ENCODE data around the gene CEP112. TPM values are rescaled to one million over a fixed set of nuclear protein-coding genes. Genes with fewer than 3 reads are reported as not detected.
"Not testable (repeated sequence)": the region's sequence is repeated elsewhere in the genome, so short reads cannot be mapped to it uniquely, and the experiment has no call there.

The CEP112 gene
- total RNA-seq, 1 experiment from 2014 or later: 9.5 TPM

DNA sequence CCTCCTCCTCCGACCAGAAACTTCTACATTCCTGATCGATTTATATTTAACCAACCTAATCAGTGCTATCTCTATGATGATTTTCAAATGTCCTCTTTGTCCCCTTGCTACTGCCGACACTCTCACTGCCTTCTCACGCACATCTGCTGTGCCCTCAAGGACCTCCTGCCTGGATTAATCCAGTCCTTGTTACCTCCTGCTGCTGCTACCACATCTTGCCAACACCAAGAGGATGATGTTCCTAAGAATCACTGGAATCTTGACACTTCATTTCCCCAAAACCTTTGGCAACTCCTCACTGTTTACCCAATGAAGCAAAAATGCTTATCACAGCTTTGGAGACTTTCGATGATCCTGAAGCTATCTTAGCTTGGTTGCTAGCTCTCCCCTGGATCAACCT, 343.2 kb downstream of the CEP112 start:
- intact Hi-C loops (cut with micrococcal nuclease; ENCODE audit: unreplicated experiment): no loop called here
- Histone ChIP-seq H3K9me3 (ENCODE audit: control insufficient read depth, insufficient read depth, low read depth, low read length) (no peaks in the 10 kb centered on the region), H3K4me3 (ENCODE audit: low read depth in 2 of 2, low read length in 2 of 2) (no peak overlapping the region), H3K4me1 (ENCODE audit: control insufficient read depth, insufficient read depth, low read length) (no peaks in the 10 kb centered on the region), H3K27ac (ENCODE audit: low read length) (no peak overlapping the region), H3K27me3 (ENCODE audit: control insufficient read depth, insufficient read depth, low read length) (no peaks in the 10 kb centered on the region), H3K36me3 (ENCODE audit: control insufficient read depth, insufficient read depth, low read length) (no peaks in the 10 kb centered on the region)
- no peak for TF ChIP-seq SIN3A (IDR thresholded peaks at IDR 0.05; ENCODE audit: borderline replicate concordance, insufficient read depth, low read depth, low read length)
- TF ChIP-seq, protein P1, sequence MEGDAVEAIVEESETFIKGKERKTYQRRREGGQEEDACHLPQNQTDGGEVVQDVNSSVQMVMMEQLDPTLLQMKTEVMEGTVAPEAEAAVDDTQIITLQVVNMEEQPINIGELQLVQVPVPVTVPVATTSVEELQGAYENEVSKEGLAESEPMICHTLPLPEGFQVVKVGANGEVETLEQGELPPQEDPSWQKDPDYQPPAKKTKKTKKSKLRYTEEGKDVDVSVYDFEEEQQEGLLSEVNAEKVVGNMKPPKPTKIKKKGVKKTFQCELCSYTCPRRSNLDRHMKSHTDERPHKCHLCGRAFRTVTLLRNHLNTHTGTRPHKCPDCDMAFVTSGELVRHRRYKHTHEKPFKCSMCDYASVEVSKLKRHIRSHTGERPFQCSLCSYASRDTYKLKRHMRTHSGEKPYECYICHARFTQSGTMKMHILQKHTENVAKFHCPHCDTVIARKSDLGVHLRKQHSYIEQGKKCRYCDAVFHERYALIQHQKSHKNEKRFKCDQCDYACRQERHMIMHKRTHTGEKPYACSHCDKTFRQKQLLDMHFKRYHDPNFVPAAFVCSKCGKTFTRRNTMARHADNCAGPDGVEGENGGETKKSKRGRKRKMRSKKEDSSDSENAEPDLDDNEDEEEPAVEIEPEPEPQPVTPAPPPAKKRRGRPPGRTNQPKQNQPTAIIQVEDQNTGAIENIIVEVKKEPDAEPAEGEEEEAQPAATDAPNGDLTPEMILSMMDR (IDR thresholded peaks at IDR 0.05): no peak
- no peak for TF ChIP-seq POLR2AphosphoS5 (IDR thresholded peaks at IDR 0.05; ENCODE audit: low read depth, low read length)
- TF ChIP-seq, protein P2, sequence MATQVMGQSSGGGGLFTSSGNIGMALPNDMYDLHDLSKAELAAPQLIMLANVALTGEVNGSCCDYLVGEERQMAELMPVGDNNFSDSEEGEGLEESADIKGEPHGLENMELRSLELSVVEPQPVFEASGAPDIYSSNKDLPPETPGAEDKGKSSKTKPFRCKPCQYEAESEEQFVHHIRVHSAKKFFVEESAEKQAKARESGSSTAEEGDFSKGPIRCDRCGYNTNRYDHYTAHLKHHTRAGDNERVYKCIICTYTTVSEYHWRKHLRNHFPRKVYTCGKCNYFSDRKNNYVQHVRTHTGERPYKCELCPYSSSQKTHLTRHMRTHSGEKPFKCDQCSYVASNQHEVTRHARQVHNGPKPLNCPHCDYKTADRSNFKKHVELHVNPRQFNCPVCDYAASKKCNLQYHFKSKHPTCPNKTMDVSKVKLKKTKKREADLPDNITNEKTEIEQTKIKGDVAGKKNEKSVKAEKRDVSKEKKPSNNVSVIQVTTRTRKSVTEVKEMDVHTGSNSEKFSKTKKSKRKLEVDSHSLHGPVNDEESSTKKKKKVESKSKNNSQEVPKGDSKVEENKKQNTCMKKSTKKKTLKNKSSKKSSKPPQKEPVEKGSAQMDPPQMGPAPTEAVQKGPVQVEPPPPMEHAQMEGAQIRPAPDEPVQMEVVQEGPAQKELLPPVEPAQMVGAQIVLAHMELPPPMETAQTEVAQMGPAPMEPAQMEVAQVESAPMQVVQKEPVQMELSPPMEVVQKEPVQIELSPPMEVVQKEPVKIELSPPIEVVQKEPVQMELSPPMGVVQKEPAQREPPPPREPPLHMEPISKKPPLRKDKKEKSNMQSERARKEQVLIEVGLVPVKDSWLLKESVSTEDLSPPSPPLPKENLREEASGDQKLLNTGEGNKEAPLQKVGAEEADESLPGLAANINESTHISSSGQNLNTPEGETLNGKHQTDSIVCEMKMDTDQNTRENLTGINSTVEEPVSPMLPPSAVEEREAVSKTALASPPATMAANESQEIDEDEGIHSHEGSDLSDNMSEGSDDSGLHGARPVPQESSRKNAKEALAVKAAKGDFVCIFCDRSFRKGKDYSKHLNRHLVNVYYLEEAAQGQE (IDR thresholded peaks at IDR 0.05; ENCODE audit: insufficient read depth in 1 of 2, low read depth in 2 of 2, low read length in 1 of 2): no peak
- TF ChIP-seq TCF7L2 (IDR thresholded peaks at IDR 0.05; ENCODE audit: low read depth, low read length): no peak
- POLR2A ChIA-PET: no interaction called here
- BruUV-seq (replicated peaks): no TSS peak
- CTCF ChIA-PET: no interaction called here
- DNase-seq (ENCODE audit: low read depth, low spot score): no peak
- no peak for ATAC-seq
- in situ Hi-C loops (cut with HindIII; ENCODE audit: low pct_unique_long_range_greater_than_20kb, low sequenced_read_pairs): no loop called here

DNA sequence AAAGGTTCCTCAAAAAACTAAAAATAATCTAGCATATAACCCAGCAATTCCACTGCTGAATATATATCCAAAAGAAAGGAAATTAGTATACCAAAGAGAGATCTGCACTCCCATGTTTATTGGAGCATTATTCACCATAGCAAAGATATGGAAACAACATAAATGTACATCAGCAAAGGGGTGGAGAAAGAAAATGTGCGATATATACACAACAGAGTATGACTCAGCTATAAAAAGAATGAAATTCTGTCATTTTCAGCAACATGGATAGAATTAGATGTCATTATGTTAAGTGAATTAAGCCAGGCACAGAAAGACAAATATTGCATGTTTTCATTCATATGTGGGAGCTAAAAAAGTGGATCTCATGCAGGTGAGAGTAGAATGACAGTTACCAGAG, 350.8 kb downstream of the CEP112 start:
- Histone ChIP-seq H3K27ac (ENCODE audit: low read length) (no peak overlapping the region), H3K36me3 (ENCODE audit: control insufficient read depth, insufficient read depth, low read length) (no peaks in the 10 kb centered on the region), H3K27me3 (ENCODE audit: control insufficient read depth, insufficient read depth, low read length) (no peaks in the 10 kb centered on the region), H3K9me3 (ENCODE audit: control insufficient read depth, insufficient read depth, low read depth, low read length) (no peaks in the 10 kb centered on the region), H3K4me1 (ENCODE audit: control insufficient read depth, insufficient read depth, low read length) (no peaks in the 10 kb centered on the region), H3K4me3 (ENCODE audit: low read depth in 2 of 2, low read length in 2 of 2) (no peak overlapping the region)
- POLR2A ChIA-PET: no interaction called here
- TF ChIP-seq, protein P2 (IDR thresholded peaks at IDR 0.05; ENCODE audit: insufficient read depth in 1 of 2, low read depth in 2 of 2, low read length in 1 of 2): no peak
- no peak for DNase-seq (ENCODE audit: low read depth, low spot score)
- BruUV-seq (replicated peaks): no TSS peak
- CTCF ChIA-PET: no interaction called here
- intact Hi-C loops (cut with micrococcal nuclease; ENCODE audit: unreplicated experiment) (no loop called here), in situ Hi-C loops (cut with HindIII; ENCODE audit: low pct_unique_long_range_greater_than_20kb, low sequenced_read_pairs) (no loop called here)
- ATAC-seq: no peak

DNA sequence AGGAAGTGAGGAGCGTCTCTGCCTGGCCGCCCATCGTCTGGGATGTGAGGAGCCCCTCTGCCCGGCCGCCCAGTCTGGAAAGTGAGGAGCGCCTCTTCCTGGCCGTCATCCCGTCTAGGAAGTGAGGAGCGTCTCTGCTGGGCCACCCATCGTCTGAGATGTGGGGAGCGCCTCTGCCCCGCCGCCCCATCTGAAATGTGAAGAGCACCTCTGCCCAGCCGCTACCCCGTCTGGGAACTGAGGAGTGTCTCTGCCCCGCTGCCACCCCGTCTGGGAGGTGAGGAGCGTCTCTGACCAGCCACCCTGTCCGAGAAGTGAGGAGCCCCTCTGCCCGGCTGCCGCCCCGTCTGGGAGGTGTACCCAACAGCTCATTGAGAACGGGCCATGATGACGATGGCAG, 354.7 kb downstream of the CEP112 start:
- H3K9me3 ChIP-seq (ENCODE audit: control insufficient read depth, insufficient read depth, low read depth, low read length); H3K4me3 ChIP-seq (ENCODE audit: low read depth in 2 of 2, low read length in 2 of 2); H3K36me3 ChIP-seq (ENCODE audit: control insufficient read depth, insufficient read depth, low read length); H3K27me3 ChIP-seq (ENCODE audit: control insufficient read depth, insufficient read depth, low read length); BruUV-seq (replicated peaks); CTCF ChIA-PET; in situ Hi-C loops (cut with HindIII; ENCODE audit: low pct_unique_long_range_greater_than_20kb, low sequenced_read_pairs); ATAC-seq; H3K27ac ChIP-seq (ENCODE audit: low read length); intact Hi-C loops (cut with micrococcal nuclease; ENCODE audit: unreplicated experiment); POLR2A ChIA-PET; H3K4me1 ChIP-seq (ENCODE audit: control insufficient read depth, insufficient read depth, low read length); DNase-seq (ENCODE audit: low read depth, low spot score): not testable (repeated sequence)
